Thyroid gland (tissue), 4 donors: ENCODE measurements around the gene MORN4. TPM values are rescaled to one million over a fixed set of nuclear protein-coding genes. Genes with fewer than 3 reads are reported as not detected.

Source experiments
- DNase-seq, 2 donors: peaks; one replicate each; pipeline ENCODE4 v3.0.0-alpha.2; 2019
- H3K27ac ChIP-seq, 3 donors: fragments of 200-600 bp; sonication (generic); 1 replicate in 2 of 3; 2 replicates in 1 of 3; pipeline ENCODE4 v1.5.1; 2016 to 2019; ENCODE audit warnings: mild to moderate bottlenecking in 1 of 3, moderate library complexity in 1 of 3
- H3K27me3 ChIP-seq: fragments of 200-600 bp; sonication (generic); one replicate; pipeline ENCODE4 v1.5.1; 2019
- H3K36me3 ChIP-seq, 2 donors: fragments of 200-600 bp; sonication (generic); one replicate each; pipeline ENCODE4 v1.5.1; 2016 to 2019
- H3K4me1 ChIP-seq, 2 donors: fragments of 200-600 bp; sonication (generic); one replicate each; pipeline ENCODE4 v1.5.1; 2017 to 2019
- H3K4me3 ChIP-seq, 3 donors: fragments of 200-600 bp; sonication (generic); replicated peaks in 1 of 3; 1 replicate in 2 of 3; 2 replicates in 1 of 3; pipeline ENCODE4 v1.5.1; 2016; ENCODE audit warnings: mild to moderate bottlenecking in 1 of 3
- H3K9me3 ChIP-seq: fragments of 200-600 bp; sonication (generic); one replicate; pipeline ENCODE4 v1.5.1; 2017
- POLR2A ChIP-seq, 2 donors: fragments of 450-650 bp; IDR thresholded peaks; one replicate each; pipeline ENCODE4 v1.6.1; 2017; ENCODE audit warnings: antibody characterized with exemption in 2 of 2, mild to moderate bottlenecking in 2 of 2, moderate library complexity in 1 of 2
- WGBS, 2 donors: methylation state at CpG; one replicate each; pipeline ENCODE4 v1.1.5; 2017; 5-methylcytosine and 5-hydroxymethylcytosine counted together
- intact Hi-C: fragments of 100-400 bp; cut with DNase I; formaldehyde crosslinking; loops from one replicate; pipeline ENCODE4 v1.15.1; 2023
- total RNA-seq, 4 donors: library from RNA; depleted of rRNA; stranded (reverse); fragments of >200 nt; gene quantifications; one replicate each; pipeline ENCODE4 v1.2.3, GENCODE V29; 2016
- TF ChIP-seq, protein P1 (sequence below), 6 experiments: fragments of 200-600 bp in 3 of 6; fragments of 450-650 bp in 3 of 6; sonication (generic) in 3 of 6; IDR thresholded peaks; one replicate each; pipeline ENCODE4 v1.5.1; 2016 to 2019; ENCODE audit warnings: antibody characterized with exemption in 6 of 6, mild to moderate bottlenecking in 2 of 6, inconsistent platforms in 1 of 6, moderate library complexity in 1 of 6

MORN4 gene
- total RNA-seq, 4 donors from 2014 or later, result 4.6 to 18.9 (median 9.7) TPM

DNA sequence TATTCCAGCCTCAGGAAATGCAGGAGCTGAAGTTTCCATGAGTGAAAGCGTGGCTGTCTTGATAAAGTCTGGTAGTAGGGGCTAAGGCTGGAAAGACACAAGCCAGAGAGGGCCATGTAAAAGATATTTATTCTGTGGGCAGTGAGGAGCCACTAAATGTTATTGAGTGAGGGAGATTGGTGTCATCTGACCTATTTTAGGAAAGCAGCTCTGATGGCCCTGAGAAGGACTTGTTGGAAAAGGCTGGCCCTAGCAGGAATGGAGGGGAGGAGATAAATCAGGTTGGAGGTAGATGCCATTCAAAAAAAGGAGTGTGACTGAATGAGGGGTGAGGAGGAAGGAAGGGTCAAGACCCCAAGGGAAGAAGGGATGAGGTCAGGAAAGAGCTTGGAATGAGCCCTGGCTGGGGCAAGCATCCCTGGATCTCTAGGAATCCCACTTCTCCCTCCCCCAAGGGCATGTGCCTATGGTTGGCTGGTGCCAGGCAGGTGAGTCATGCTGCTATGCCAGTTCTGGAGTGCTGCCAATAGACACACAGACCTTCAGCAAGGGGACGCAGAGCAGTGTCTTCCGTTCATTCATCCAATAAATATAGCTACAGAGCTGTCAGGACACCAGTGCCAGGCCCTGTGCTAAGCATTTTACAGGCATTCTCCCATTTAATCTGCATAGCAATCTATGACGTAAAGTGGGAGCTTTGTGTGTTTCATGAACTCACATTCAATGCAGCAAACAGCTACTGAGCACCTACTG, 58.8 kb downstream of the MORN4 start:
- peak; percentile 94 to 96 for DNase-seq
- Histone ChIP-seq H3K27me3 (no peaks in the 10 kb centered on the region), H3K4me3 (no peak overlapping the region), H3K27ac (peak overlapping the region; percentile 57 to 77 (median 67)), H3K4me1 (peaks cover 16 to 21% of the 10 kb centered on the region in 2 donors), H3K36me3 (peaks cover 3 to 13% of the 10 kb centered on the region in 2 donors), H3K9me3 (no peaks in the 10 kb centered on the region)
- no peak for TF ChIP-seq POLR2A (IDR thresholded peaks at IDR 0.05)
- TF ChIP-seq, protein P1, sequence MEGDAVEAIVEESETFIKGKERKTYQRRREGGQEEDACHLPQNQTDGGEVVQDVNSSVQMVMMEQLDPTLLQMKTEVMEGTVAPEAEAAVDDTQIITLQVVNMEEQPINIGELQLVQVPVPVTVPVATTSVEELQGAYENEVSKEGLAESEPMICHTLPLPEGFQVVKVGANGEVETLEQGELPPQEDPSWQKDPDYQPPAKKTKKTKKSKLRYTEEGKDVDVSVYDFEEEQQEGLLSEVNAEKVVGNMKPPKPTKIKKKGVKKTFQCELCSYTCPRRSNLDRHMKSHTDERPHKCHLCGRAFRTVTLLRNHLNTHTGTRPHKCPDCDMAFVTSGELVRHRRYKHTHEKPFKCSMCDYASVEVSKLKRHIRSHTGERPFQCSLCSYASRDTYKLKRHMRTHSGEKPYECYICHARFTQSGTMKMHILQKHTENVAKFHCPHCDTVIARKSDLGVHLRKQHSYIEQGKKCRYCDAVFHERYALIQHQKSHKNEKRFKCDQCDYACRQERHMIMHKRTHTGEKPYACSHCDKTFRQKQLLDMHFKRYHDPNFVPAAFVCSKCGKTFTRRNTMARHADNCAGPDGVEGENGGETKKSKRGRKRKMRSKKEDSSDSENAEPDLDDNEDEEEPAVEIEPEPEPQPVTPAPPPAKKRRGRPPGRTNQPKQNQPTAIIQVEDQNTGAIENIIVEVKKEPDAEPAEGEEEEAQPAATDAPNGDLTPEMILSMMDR (IDR thresholded peaks at IDR 0.05), result no peak
- WGBS, 2 donors, result 50 to 54% methylated on average over 4 of the region's 4 CpGs
- intact Hi-C loops, result no loop called here

DNA sequence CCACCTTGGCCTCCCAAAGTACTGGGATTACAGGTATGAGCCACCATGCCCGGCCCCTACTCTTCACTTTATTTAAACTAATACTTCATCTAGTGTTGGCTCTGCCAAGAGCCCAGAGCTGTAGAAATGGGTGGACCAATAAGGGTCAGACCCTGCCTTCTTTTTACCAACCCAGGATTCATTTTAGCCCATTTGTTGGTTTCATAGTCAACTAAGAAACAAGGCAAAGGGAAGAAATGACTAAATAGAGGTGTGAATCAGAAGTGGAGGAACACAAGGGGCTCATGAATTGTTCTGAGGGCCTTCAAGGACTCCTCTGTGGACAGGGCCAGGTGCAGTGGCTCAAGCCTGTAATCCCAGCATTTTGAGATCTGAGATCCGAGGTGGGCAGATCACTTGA, 59.6 kb downstream of the MORN4 start:
- DNase-seq, result no peak
- no peaks in the 10 kb centered on the region for H3K27me3 ChIP-seq
- H3K27ac ChIP-seq, result peak overlapping the region in 2 of 3 donors; percentile 67 to 77
- no peaks in the 10 kb centered on the region for H3K9me3 ChIP-seq
- TF ChIP-seq, protein P1 (IDR thresholded peaks at IDR 0.05), result no peak
- TF ChIP-seq POLR2A (IDR thresholded peaks at IDR 0.05), result no peak
- intact Hi-C loops, result no loop called here
- no peak overlapping the region for H3K4me3 ChIP-seq
- 43 to 50% methylated on average over 2 of the region's 2 CpGs for WGBS, 2 donors
- H3K36me3 ChIP-seq, result peaks cover 3 to 16% of the 10 kb centered on the region in 2 donors
- peaks cover 16 to 21% of the 10 kb centered on the region in 2 donors for H3K4me1 ChIP-seq

DNA sequence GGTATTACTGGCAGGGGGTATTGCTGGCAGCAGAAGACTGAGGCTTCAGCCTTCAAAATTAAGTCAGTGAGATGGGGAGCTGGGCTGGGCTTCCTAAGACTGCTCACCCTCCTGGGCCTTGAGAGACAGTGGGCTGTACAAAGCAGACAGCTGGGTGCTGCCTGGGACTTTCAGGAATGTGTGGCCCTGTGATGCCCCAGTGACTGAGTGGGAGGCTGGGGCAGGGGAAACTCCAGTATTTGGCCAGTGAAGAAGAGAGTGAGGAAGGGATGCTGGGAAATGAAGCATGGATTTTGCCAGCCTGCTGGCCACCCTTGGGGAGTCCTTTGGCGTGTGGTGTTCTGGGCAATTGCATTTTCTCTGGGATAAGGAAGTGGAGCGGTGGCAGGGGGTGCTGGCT, 60.3 kb downstream of the MORN4 start:
- peaks cover 16 to 21% of the 10 kb centered on the region in 2 donors for H3K4me1 ChIP-seq
- intact Hi-C loops, result no loop called here
- H3K9me3 ChIP-seq, result no peaks in the 10 kb centered on the region
- H3K4me3 ChIP-seq, result no peak overlapping the region
- no peak for DNase-seq
- H3K27ac ChIP-seq, result no peak overlapping the region
- H3K27me3 ChIP-seq, result no peaks in the 10 kb centered on the region
- WGBS, 2 donors, result 94 to 100% methylated on average over 2 of the region's 2 CpGs
- TF ChIP-seq, protein P1 (IDR thresholded peaks at IDR 0.05), result no peak
- TF ChIP-seq POLR2A (IDR thresholded peaks at IDR 0.05), result no peak
- H3K36me3 ChIP-seq, result peaks cover 3 to 16% of the 10 kb centered on the region in 2 donors

DNA sequence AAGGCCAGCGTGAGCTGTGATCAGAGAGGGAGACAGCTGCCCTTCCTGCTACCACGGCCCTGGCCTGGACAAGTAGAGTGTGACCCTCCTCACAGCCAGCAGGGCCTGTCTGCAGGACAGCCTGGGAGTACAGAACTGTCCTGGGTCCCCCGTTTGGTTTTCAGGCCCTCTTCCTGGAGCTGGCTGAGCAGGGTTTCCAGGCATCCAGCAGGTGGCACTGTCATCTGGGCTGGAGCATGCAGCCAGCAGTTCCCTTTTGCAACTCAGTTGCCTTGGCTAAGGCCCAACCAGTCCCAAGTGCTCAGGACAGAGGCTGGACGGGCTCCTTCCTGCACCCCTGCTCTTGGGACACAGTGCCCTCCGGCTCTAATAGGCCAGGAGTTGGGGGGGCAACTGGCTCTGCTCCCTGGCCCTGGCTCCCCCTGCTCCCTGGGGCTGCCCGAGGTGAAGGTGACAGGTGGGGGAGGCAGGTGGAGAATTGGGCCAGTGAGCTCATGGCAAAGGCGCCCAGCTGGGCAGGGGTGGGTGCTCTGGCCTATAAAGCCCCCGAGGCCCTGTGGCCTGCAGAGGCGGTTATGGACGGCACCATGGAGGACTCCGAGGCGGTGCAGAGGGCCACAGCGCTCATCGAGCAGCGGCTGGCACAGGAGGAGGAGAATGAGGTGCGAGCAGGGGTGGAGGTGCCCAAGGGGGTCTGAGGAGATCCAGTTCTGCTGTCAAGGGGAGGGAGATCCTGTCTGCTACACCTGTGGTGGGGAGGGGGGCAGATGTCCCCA, 60.9 kb downstream of the MORN4 start, which contains the start of gene ANKRD2:
Gene ANKRD2 (plus strand): TSS at position 566 of the 776 bp plus-strand sequence. CDS start 10 bp downstream, at position 576.
- no peaks in the 10 kb centered on the region for H3K9me3 ChIP-seq
- H3K4me1 ChIP-seq, result peaks cover 16 to 21% of the 10 kb centered on the region in 2 donors
- peak within 1 kb of the TSS in 1 of 3 donors; percentile 18 for H3K27ac ChIP-seq
- DNase-seq, result peak; percentile 72 to 80
- H3K4me3 ChIP-seq, result no peak within 1 kb of the TSS
- H3K36me3 ChIP-seq, result peaks cover 3 to 16% of the 10 kb centered on the region in 2 donors
- 83 to 84% methylated on average over 13 of the region's 16 CpGs for WGBS, 2 donors
- no peaks in the 10 kb centered on the region for H3K27me3 ChIP-seq
- intact Hi-C loops, result no loop called here
- TF ChIP-seq POLR2A (IDR thresholded peaks at IDR 0.05), result no peak
- TF ChIP-seq, protein P1 (IDR thresholded peaks at IDR 0.05), result peak; percentile 57 to 89 (median 70)
